Stimulated activated naive CD4-positive, alpha-beta T cell treated with Interleukin-2 at 50 U/mL for 16 hours (primary cell): Measurements from ENCODE around the gene RNPC3.

Source experiments
- DNase-seq: peaks from one replicate; lab custom pipeline; 2025; lab: John Stamatoyannopoulos, UW

The RNPC3 gene

DNA sequence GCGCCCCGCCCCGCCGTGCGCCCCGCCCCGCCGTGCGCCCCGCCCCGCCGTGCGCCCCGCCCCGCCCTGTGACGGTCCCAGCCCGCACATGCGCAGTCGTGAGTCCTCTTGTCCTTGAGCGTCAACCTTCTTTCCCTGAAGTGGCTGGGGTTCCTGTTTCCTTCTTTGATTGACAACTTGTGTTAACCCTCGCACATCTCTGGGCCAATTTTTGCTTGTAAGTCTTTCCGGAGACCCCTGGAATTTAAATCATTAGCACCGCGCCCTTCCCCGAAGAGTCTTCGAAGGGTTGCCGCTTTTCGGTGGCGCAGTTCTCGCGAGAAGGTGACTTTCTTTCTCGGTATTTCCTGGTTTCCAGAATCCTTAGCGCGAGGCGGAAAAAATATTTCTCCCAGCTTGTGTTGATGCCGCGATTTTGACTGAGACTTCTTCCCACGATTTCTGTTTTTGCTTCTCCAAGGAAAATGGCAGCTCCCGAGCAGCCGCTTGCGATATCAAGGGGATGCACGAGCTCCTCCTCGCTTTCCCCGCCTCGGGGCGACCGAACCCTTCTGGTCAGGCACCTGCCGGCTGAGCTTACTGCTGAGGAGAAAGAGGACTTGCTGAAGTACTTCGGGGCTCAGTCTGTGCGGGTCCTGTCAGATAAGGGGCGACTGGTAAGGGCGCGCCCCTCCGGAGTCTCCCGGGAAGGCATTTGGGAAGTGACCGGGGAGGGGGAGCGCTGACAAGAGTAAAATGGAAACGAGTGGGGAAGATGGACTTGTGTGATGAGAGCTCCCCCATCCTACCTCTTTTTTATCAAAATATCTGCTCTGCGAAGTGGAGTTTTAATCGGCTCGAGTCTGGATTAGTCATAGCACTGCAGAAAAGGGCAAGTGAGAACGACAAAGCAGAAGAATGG, at the start of gene RNPC3:
RNPC3 (plus strand) TSS at position 93 of the 901 bp plus-strand sequence; CDS start at position 465, 372 bp downstream.
- DNase-seq, result peak; percentile 79

DNA sequence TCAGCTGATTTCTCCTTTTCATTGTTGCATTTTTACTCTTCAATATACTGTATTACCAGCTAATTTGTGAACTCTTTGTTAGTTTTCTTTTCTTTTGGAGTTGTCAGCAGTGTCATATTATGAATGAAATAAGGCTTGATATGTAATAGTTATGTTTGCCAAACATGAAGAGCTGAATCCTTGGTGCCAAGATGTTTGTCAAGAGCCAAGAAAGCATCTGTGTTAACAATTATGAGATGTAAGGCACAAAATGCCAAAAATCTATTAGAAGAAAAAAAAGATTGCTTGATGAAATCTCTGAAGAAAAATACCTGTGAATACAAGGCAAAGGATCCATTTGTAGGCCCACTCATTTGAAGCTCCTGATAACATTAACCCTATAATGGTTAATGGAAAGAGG, 48.4 kb upstream of the RNPC3 start:
- no peak for DNase-seq

DNA sequence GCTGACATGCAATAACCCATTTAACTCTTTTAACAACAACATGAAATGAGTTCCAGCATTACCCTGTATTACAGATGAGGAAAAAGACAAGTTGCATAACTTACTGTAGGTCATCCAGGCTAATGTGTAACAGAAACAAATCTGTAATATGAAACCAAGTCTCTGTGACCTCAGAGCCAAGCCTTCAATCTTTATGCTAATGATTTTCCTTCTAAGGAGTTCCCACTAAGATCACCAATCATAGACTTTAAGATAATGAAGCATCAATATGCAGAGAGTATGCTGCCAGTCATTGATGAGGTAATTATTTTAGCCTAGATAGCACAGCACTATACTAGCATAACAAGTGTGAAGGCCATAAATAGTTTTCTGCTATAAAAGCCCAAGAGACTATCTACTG, 35.6 kb upstream of the RNPC3 start:
- DNase-seq, result no peak

- no peak for DNase-seq
These were observed 33.4 kb upstream of the RNPC3 start for GRCh38 chr1:103492003-103492625.

DNA sequence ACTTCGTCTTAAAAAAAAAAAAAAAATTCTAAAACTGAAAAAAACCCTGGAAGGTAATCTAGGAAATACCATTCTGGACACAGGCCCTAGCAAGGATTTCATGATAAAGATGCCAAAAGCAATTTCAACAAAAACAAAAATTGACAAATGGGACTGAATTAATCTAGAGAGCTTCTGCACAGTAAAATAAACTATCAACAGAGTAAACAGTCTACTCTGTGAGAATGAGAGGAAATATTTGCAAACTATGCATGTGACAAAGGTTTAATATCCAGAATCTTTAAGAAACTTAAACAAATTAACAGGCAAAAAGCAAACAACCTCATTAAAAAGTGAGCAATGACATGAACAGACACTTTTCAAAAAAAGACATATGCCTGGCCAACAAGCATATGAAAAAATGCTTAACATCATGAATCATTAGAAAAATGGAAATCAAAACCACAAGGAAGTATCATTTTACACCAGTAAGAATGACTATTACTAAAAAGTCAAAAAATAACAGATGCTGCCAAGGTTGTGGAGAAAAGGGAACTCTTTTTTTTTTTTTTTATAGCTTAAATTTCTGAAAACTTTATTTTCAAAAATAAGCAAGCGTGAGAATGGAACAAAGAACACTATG, 29.4 kb upstream of the RNPC3 start:
- DNase-seq, result no peak

DNA sequence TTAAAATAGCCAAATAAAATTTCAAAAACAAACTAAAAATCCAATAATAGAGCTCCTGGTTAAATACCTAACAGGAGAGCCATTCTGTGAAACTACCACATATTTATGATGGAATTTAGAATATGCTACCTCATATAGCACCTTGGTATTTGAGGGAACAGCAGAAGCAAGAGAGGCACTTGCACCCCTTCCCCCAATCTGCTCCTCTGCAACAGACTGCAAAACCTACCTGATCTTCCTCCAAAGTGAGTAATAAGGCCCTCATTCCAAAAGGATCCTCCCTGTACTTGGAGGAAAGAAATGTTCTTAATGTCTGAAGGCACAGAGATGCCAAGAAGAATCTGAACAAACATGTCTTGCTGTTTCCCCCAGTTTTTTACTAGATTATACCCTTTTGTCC, 28.1 kb upstream of the RNPC3 start:
- no peak for DNase-seq

DNA sequence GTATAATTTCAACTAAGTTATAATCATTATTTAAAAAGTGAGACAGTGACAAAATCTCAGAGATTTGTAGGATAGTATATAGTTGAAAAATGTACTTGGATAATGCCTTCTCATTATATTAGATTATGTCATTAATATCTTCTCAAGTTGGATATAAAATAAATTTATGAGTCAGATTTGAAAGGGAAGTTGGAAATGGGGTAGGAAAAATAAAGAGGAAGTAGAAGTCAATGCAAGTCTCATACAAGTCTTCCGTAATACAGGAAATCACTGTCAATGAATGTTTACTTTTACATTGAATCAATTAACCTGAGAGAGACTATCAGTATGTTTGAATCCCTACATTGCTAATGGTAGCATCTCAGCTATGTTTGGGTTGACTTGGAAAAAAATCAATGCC, 16.2 kb upstream of the RNPC3 start:
- no peak for DNase-seq

- DNase-seq, result no peak
These were observed 11.8 kb upstream of the RNPC3 start for GRCh38 chr1:103513711-103514110.

GRCh38 chr1:103514920-103515503, 10.5 kb upstream of the RNPC3 start:
- DNase-seq, result no peak

GRCh38 chr1:103516283-103516682, 9.2 kb upstream of the RNPC3 start:
- no peak for DNase-seq

GRCh38 chr1:103516693-103517092, 8.8 kb upstream of the RNPC3 start:
- no peak for DNase-seq

DNA sequence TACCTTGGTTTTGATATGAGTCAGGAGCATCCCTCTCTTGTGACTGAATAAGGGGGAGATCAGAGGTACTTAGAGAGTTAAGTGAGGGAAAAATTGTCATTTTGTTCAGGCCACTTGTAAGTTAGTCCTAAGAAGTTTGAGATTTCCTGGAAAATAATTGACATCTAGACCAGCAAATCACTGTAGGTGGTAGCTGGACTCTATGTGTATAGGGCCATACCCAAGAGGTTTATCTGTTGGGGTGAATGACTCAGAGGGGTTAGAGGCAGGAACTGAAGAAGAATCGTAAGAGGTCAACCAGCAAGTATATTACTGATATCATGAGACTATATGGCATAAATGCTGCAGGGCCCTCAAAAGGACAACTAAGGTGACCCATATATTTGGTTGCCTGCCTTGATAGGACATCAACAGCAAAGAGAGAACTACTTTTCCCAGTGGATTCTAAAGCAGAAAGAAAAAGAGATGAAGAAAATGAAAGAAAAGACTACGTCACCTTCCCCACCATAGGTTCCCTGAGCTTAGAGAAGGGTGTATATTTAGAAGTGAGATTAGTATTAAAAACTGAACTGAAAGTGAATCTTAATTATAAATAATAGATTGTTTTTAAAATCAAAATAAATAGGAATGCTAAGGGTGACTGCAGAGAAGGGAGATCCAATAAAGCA, 8.0 kb upstream of the RNPC3 start:
- no peak for DNase-seq

DNA sequence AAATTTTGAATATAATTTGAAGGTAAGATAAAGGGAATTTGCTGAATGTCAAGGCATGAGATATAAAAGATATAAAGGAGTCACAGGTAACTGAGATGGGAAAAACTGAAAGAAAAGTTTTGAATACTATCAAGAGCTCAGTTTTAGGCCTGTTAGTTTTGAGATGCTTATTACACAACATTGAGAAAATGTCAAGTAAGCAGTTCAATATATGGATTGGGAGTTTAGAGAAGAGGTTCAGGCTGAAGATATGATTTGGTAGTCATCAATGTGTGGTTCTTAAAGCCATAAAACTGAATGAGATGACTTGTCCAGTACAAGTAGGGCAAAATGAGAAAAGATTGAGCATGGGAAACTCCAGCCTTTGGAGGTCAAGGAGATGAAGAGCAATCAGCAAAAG, 4.7 kb upstream of the RNPC3 start:
- no peak for DNase-seq

GRCh38 chr1:103523346-103523745, 2.2 kb upstream of the RNPC3 start:
- no peak for DNase-seq

DNA sequence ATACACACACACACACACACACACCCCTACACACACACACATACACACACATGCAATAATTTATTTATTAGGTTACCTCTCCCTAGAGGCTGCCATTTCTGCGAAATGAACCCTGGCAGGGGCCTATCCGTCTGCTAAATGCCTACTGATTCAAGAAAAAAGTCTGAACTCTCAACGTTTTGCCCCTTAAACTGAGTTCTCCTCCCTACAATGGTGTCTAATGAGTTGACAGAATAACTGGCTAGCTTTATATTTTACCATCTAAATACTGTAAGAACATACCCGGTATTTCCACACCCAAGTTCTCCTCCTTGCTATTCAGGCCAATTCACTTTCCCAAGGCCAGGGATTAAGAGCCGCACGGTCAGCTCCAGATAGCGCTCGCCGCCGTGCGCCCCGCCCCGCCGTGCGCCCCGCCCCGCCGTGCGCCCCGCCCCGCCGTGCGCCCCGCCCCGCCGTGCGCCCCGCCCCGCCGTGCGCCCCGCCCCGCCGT, 339 bp upstream of the RNPC3 start:
- no peak for DNase-seq

GRCh38 chr1:103527331-103527730, 1.8 kb downstream of the RNPC3 start:
- no peak for DNase-seq

DNA sequence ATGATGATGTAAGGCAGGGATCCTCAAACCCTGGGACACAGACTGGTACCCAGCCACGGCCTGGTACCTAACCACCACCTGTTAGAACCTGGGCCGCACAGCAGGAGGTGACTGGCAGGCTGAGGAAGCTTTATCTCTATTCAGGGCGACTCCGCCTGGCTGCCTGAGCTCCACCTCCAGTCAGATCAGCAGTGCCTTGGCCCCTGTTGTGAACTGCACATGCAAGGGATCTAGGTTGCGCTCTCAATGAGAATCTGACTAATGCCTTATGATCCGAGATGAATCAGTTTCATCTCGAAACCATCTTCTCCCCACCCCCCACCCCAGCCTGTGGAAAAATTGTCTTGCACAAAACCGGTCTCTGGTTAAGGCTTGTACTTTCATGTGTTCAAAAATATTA, 4.2 kb downstream of the RNPC3 start:
- peak; percentile 72 for DNase-seq

- no peak for DNase-seq
These were observed 12.7 kb downstream of the RNPC3 start for GRCh38 chr1:103538226-103538625.

GRCh38 chr1:103541431-103541830, 15.9 kb downstream of the RNPC3 start:
- no peak for DNase-seq

GRCh38 chr1:103546496-103546895, 21.0 kb downstream of the RNPC3 start:
- DNase-seq, result no peak

DNA sequence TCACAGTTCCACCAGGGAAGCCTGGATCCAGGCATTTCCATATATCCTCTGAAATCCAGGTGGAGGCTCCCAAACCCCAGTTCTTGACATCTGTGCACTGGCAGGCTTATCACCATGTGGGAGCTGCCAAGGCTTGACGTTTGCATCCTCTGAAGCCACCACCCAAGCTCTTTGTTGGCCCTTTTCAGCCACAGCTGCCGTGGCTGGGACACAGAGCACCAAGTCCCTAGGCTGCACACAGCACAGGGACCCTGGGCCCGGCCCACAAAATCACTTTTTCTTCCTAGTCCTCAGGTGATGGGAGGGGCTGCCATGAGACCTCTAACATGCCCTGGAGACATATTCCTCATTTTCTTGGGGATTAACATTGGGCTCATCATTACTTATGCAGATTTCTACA, 22.3 kb downstream of the RNPC3 start:
- DNase-seq, result no peak

DNA sequence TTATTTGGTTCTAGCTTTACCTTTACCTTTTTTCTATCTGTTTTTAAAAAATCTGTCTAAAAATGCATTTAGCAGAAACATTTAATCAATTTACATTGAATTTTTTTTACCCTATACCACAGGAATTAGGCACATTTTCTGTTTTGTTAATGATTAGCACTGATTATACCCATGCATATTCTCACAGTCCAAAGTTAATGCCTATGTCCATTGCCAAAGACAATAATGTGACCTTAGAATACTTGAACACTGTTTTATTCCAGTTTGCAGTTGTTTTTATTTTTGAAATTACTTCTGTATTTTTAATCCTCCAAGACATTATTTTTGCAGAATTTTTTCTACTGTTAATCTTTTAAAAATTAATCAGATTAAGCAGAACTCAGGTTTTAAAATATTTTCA, 34.9 kb downstream of the RNPC3 start:
- DNase-seq, result no peak
